ENCODE data around the gene ABHD3. TPM values are rescaled to one million over a fixed set of nuclear protein-coding genes. Genes with fewer than 3 reads are reported as not detected.
A peak's percentile ranks its signal among the peaks of the same experiment; 100 is the strongest.
"Not testable (repeated sequence)": the region's sequence is repeated elsewhere in the genome, so short reads cannot be mapped to it uniquely, and the experiment has no call there.

ABHD3 gene
- total and polyA plus RNA-seq, 9 donors, result 4.8 to 14.3 (median 11.2) TPM

GRCh38 chr18:21632393-21632792, 72.2 kb downstream of the ABHD3 start:
- intact Hi-C loops (cut with DNase I), result no loop called here
- Histone ChIP-seq H3K27me3 (no peaks in the 10 kb centered on the region), H3K4me3 (no peak overlapping the region), H3K36me3 (no peaks in the 10 kb centered on the region), H3K27ac (no peak overlapping the region), H3K9me3 (no peaks in the 10 kb centered on the region), H3K4me1 (ENCODE audit: insufficient read depth) (no peaks in the 10 kb centered on the region)
- TF ChIP-seq EP300 (IDR thresholded peaks at IDR 0.05) (no peak), POLR2A (IDR thresholded peaks at IDR 0.05) (no peak), CTCF (IDR thresholded peaks at IDR 0.05) (no peak)
- 96 to 100% (median 97%) methylated on average over 1 of the region's 1 CpG for WGBS, 3 donors
- no peak for DNase-seq

GRCh38 chr18:21629089-21629832, 75.3 kb downstream of the ABHD3 start:
- DNase-seq, result no peak

GRCh38 chr18:21621640-21622039, 82.9 kb downstream of the ABHD3 start:
- H3K27ac ChIP-seq; DNase-seq; H3K4me1 ChIP-seq (ENCODE audit: insufficient read depth); H3K4me3 ChIP-seq; H3K27me3 ChIP-seq; H3K9me3 ChIP-seq; H3K36me3 ChIP-seq; intact Hi-C loops (cut with DNase I): not testable (repeated sequence)
- 89 to 95% (median 93%) methylated on average over 9 of the region's 9 CpGs for WGBS, 3 donors

More at GRCh38 chr18:21629089-21629832, 75.3 kb downstream of the ABHD3 start:
- 86 to 91% (median 88%) methylated on average over 9 of the region's 9 CpGs for WGBS, 3 donors
- H3K27ac ChIP-seq, result no peak overlapping the region
- H3K27me3 ChIP-seq, result no peaks in the 10 kb centered on the region
- H3K9me3 ChIP-seq, result no peaks in the 10 kb centered on the region
- no peaks in the 10 kb centered on the region for H3K4me1 ChIP-seq (ENCODE audit: insufficient read depth)
- H3K4me3 ChIP-seq, result no peak overlapping the region
- TF ChIP-seq EP300 (IDR thresholded peaks at IDR 0.05) (no peak), CTCF (IDR thresholded peaks at IDR 0.05) (no peak), POLR2A (IDR thresholded peaks at IDR 0.05) (no peak)
- H3K36me3 ChIP-seq, result no peaks in the 10 kb centered on the region
- intact Hi-C loops (cut with DNase I), result no loop called here

GRCh38 chr18:21612125-21613039, 92.2 kb downstream of the ABHD3 start, which contains the start of gene SNRPD1:
SNRPD1 (plus strand) TSS chr18:21612314; CDS start chr18:21612430, 116 bp downstream.
- Histone ChIP-seq H3K4me1 (ENCODE audit: insufficient read depth) (peaks cover 8% of the 10 kb centered on the region), H3K4me3 (peak within 1 kb of the TSS; percentile 77), H3K36me3 (no peaks in the 10 kb centered on the region), H3K9me3 (no peaks in the 10 kb centered on the region), H3K27ac (peak within 1 kb of the TSS; percentile 7 to 32), H3K27me3 (no peaks in the 10 kb centered on the region)
- peak; percentile 80 to 93 (median 84) for DNase-seq
- WGBS, 3 donors, result 0 to 1% (median 0%) methylated on average over 52 to 59 of the region's 59 CpGs
- TF ChIP-seq POLR2A (IDR thresholded peaks at IDR 0.05) (peak; percentile 41), CTCF (IDR thresholded peaks at IDR 0.05) (peak; percentile 86 to 89 (median 89)), EP300 (IDR thresholded peaks at IDR 0.05) (no peak)
- intact Hi-C loops (cut with DNase I), result no loop called here

- Histone ChIP-seq H3K4me3 (peak overlapping the region; percentile 77), H3K27ac (peak overlapping the region in 1 of 2 donors; percentile 32)
- H3K27me3 ChIP-seq; H3K9me3 ChIP-seq; H3K4me1 ChIP-seq (ENCODE audit: insufficient read depth); H3K36me3 ChIP-seq; intact Hi-C loops (cut with DNase I): not testable (repeated sequence)
- WGBS, 3 donors, result 48 to 52% (median 50%) methylated on average over 30 of the region's 30 CpGs
- peak in 1 of 5 donors; percentile 29 for DNase-seq
Observed at GRCh38 chr18:21611401-21612124, 93.0 kb downstream of the ABHD3 start.
